ENCODE data around the gene YPEL2.
"Not testable (repeated sequence)": the region's sequence is repeated elsewhere in the genome, so short reads cannot be mapped to it uniquely, and the experiment has no call there.

YPEL2 gene, protein sequence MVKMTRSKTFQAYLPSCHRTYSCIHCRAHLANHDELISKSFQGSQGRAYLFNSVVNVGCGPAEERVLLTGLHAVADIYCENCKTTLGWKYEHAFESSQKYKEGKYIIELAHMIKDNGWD

GRCh38 chr17:59331129-59331928, at the start of gene YPEL2:
Gene YPEL2, plus strand, starts transcription at chr17:59331655. Its CDS starts 21,755 bp downstream, at chr17:59353410.
- DNase-seq (ENCODE audit: low read depth in 2 of 2) = peak; percentile 84 to 86

DNA sequence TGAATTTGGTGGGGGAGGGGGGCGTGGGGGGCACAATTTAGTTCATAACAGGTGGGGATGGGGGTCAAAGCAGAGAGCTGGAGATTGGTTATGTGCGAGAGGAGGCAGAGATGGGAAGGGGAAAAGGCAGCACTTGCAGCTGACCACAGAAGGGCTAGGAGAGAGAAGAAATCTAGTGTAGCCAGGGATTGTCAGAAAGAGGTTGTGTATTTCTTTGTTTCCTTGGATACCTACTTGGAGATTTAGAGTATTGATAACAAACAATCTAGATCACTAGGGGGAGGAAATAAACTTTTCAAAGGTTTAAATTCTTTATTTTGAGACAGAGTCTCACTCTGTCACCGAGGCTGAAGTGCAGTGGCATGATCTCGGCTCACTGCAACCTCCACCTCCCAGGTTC, 47.1 kb upstream of the YPEL2 start:
- no peak for DNase-seq (ENCODE audit: low read depth in 2 of 2)

GRCh38 chr17:59287452-59287851, 44.0 kb upstream of the YPEL2 start:
- DNase-seq (ENCODE audit: low read depth in 2 of 2) = no peak

- no peak for DNase-seq (ENCODE audit: low read depth in 2 of 2)
Observed at GRCh38 chr17:59287891-59288290, 43.6 kb upstream of the YPEL2 start.

- no peak for DNase-seq (ENCODE audit: low read depth in 2 of 2)
Observed at GRCh38 chr17:59289981-59290301, 41.5 kb upstream of the YPEL2 start.

GRCh38 chr17:59290302-59290998, 41.0 kb upstream of the YPEL2 start:
- DNase-seq (ENCODE audit: low read depth in 2 of 2) = not testable (repeated sequence)

GRCh38 chr17:59292174-59292523, 39.3 kb upstream of the YPEL2 start:
- no peak for DNase-seq (ENCODE audit: low read depth in 2 of 2)

- DNase-seq (ENCODE audit: low read depth in 2 of 2) = no peak
Observed at GRCh38 chr17:59296190-59296589, 35.3 kb upstream of the YPEL2 start.

GRCh38 chr17:59298521-59298920, 32.9 kb upstream of the YPEL2 start:
- DNase-seq (ENCODE audit: low read depth in 2 of 2) = no peak

- DNase-seq (ENCODE audit: low read depth in 2 of 2) = no peak
Observed at GRCh38 chr17:59299400-59300092, 31.9 kb upstream of the YPEL2 start.

DNA sequence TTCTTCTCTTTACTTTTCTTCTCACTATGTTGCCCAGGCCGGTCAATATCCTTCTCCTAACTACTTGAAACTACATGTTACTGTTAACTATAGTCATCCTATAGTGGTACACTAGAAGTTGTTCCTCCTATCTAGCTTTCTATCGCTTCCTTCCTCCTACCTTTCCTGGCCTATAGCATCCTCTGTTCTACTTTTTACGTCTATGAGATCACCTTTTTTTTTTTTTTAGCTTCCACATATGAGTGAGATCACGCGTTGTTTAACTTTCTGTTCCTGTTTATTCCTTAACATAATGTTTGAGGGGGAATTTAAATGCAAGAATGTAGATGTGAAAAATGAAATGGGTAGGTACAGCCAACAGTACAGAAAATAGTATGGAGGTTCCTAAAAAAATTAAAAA, 30.5 kb upstream of the YPEL2 start:
- DNase-seq (ENCODE audit: low read depth in 2 of 2) = no peak

- no peak for DNase-seq (ENCODE audit: low read depth in 2 of 2)
Observed at GRCh38 chr17:59304811-59305210, 26.6 kb upstream of the YPEL2 start.

GRCh38 chr17:59310263-59310920, 21.1 kb upstream of the YPEL2 start:
- no peak for DNase-seq (ENCODE audit: low read depth in 2 of 2)

- DNase-seq (ENCODE audit: low read depth in 2 of 2) = peak; percentile 5 to 31
Observed at GRCh38 chr17:59311051-59311468, 20.4 kb upstream of the YPEL2 start.

DNA sequence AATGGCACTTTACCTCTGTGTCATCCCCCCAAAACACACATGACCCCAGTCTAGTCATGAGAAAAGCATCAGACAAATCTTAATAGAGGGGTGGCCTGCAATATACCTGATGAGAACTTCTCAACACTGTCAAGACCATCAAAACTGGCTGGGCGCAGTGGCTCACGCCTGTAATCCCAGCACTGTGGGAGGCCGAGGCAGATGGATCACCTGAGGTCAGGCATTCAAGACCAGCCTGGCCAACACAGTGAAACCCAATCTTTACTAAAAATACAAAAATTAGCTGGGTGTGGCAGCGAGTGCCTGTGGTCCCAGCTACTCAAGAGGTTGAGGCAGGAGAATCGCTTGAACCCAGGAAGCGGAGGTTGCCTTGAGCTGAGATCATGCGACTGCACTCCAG, 19.9 kb upstream of the YPEL2 start:
- DNase-seq (ENCODE audit: low read depth in 2 of 2) = not testable (repeated sequence)

DNA sequence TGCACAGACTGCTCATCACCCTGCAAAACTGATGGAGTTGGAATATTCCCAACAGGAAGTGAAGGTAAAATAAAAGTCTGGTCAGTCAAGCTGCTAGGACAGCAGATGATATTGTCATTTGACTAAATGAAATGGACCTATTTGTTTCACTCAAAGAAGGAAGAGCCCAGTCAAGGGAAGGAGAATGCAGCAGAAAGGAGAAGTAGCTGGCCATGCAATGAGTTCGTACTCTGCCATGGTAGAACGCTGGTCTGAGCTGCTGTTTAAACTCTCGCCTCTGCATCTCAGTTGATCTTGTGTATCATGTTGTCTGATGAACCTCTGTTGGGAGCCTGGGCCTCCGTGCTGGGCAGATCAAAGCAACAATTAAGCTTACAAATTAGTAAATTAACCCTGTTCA, 15.6 kb upstream of the YPEL2 start:
- no peak for DNase-seq (ENCODE audit: low read depth in 2 of 2)

DNA sequence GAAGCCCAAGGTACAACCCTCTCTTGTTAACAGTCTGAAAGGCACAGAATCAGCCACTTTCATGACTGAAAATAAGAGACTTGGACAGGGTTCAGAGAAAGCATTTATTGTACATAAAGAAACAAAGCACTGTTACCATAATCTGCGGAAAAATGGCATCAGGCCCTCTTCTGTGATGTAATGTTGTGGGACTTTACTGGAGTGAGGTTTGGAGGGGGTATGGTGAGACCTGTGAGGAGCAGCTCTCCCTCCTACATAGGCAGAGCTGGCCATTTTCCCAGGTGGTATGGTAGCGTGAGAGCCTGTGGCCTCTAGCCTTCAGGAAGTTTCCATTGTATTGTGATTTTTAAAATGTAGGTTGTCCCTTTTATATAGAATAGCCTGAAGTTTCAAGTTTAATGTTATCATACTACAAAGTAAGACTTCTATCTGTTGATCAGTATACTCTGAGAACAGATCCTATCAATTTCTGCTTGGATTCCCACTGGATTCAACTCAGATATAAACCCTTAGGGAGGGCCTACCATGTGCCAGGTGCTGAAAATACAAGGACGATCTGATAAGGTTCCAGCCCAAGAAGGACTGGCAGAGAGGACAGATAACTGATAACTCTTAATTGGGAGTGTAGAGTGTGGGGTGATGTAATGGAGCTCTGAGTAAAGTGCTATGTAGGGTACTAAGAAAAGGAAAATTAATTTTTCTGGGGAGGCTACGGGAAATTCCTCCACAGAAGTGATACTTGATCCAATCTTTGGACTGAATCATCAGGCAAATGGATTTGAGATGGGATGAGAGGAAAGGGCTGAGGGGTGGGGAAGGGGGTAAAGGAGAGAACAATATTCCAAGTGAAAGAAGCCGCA, 4.1 kb upstream of the YPEL2 start:
- DNase-seq (ENCODE audit: low read depth in 2 of 2) = no peak

DNA sequence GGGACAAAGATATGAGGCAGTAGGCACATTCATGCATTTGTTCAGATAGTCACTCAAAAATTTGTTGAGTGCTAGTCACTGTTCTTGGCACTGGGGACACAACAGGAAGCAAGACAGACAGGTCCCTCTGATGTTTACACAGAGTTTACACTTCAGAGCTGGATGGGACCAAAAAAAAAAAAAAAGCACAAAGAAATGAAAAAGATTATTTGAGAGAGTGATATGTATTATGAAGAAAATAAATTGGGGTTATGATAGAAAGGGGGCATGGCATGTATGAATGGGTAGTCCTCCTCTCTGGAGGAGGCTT, 3.5 kb upstream of the YPEL2 start:
- DNase-seq (ENCODE audit: low read depth in 2 of 2) = no peak

DNA sequence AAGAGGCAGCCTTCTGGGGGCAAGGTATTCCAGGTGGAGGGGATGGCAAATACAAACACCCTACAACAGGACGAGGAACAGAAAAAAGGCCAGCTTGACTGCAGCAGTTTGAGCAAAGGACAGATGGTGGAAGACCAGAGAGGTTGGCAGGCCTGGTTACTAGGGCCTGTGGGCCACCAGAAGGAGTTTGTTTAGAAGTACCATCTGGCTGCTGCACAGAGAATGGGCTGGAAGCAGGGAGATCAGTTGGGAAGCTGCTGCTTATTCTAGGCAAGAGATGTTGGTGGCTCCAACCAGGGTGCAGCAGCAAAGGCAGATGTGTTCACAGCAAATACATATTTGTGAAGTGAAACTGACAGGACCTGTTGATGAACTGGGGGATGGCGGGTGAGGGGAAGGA, 2.9 kb upstream of the YPEL2 start:
- no peak for DNase-seq (ENCODE audit: low read depth in 2 of 2)

GRCh38 chr17:59329176-59330052, 2.0 kb upstream of the YPEL2 start:
- DNase-seq (ENCODE audit: low read depth in 2 of 2) = no peak

Data from activated CD4-positive, alpha-beta T cell treated with anti-CD3 and anti-CD28 coated beads for 24 hours (primary cell).